GM19395 (cell line): Measurements from ENCODE around the gene ABCC2.
"Not testable (repeated sequence)": the region's sequence is repeated elsewhere in the genome, so short reads cannot be mapped to it uniquely, and the experiment has no call there.

Experiments used
- ATAC-seq: cut with Tn5 transposase; IDR thresholded peaks from one replicate; pipeline ENCODE4 v1.9.1; 2021; ENCODE audit warnings: mild to moderate bottlenecking, moderate library complexity; ENCODE audit not compliant: unreplicated experiment

The ABCC2 gene

GRCh38 chr10:99782447-99783286 lies at the start of gene ABCC2:
ABCC2 (plus strand) TSS chr10:99782640; CDS start chr10:99782845, 205 bp downstream.
- no peak for ATAC-seq

- no peak for ATAC-seq
Measured at GRCh38 chr10:99733366-99733765, 49.1 kb upstream of the ABCC2 start.

- ATAC-seq = not testable (repeated sequence)
Measured at GRCh38 chr10:99734111-99734510, 48.3 kb upstream of the ABCC2 start.

- no peak for ATAC-seq
Measured at GRCh38 chr10:99740260-99740659, 42.2 kb upstream of the ABCC2 start.

- no peak for ATAC-seq
Measured at GRCh38 chr10:99740933-99741559, 41.4 kb upstream of the ABCC2 start.

- ATAC-seq = no peak
Measured at GRCh38 chr10:99742254-99742653, 40.2 kb upstream of the ABCC2 start.

- no peak for ATAC-seq
Measured at GRCh38 chr10:99742701-99743100, 39.7 kb upstream of the ABCC2 start.

GRCh38 chr10:99743841-99744240 lies 38.6 kb upstream of the ABCC2 start:
- ATAC-seq = no peak

GRCh38 chr10:99746166-99746565 lies 36.3 kb upstream of the ABCC2 start:
- not testable (repeated sequence) for ATAC-seq

GRCh38 chr10:99748823-99749451 lies 33.5 kb upstream of the ABCC2 start:
- no peak for ATAC-seq

GRCh38 chr10:99750641-99751040 lies 31.8 kb upstream of the ABCC2 start:
- no peak for ATAC-seq

GRCh38 chr10:99754670-99755069 lies 27.8 kb upstream of the ABCC2 start:
- no peak for ATAC-seq

GRCh38 chr10:99756159-99756558 lies 26.3 kb upstream of the ABCC2 start:
- ATAC-seq = no peak

GRCh38 chr10:99758211-99758891 lies 24.1 kb upstream of the ABCC2 start:
- ATAC-seq = no peak

GRCh38 chr10:99760321-99760720 lies 22.1 kb upstream of the ABCC2 start:
- ATAC-seq = no peak

- ATAC-seq = no peak
Measured at GRCh38 chr10:99761365-99761764, 21.1 kb upstream of the ABCC2 start.

- peak; percentile 30 for ATAC-seq
Measured at GRCh38 chr10:99765672-99766301, 16.7 kb upstream of the ABCC2 start.

GRCh38 chr10:99766302-99766681 lies 16.1 kb upstream of the ABCC2 start:
- peak; percentile 85 for ATAC-seq

- no peak for ATAC-seq
Measured at GRCh38 chr10:99767901-99768300, 14.5 kb upstream of the ABCC2 start.

GRCh38 chr10:99768556-99768955 lies 13.9 kb upstream of the ABCC2 start:
- no peak for ATAC-seq

- no peak for ATAC-seq
Measured at GRCh38 chr10:99769706-99770105, 12.7 kb upstream of the ABCC2 start.
